Measurements from ENCODE around the gene SDCCAG8.
"Not testable (repeated sequence)": the region's sequence is repeated elsewhere in the genome, so short reads cannot be mapped to it uniquely, and the experiment has no call there.

The SDCCAG8 gene

GRCh38 chr1:243287123-243287460, 31.3 kb downstream of the SDCCAG8 start:
- no peak for DNase-seq

- no peak for DNase-seq
These were observed 31.8 kb downstream of the SDCCAG8 start for GRCh38 chr1:243287652-243288051.

- DNase-seq: no peak
These were observed 32.2 kb downstream of the SDCCAG8 start for GRCh38 chr1:243288062-243288461.

GRCh38 chr1:243291292-243291691, 35.5 kb downstream of the SDCCAG8 start:
- no peak for DNase-seq

GRCh38 chr1:243292117-243292516, 36.3 kb downstream of the SDCCAG8 start:
- no peak for DNase-seq

GRCh38 chr1:243293941-243294722, 38.3 kb downstream of the SDCCAG8 start:
- DNase-seq: no peak

- DNase-seq: no peak
These were observed 38.9 kb downstream of the SDCCAG8 start for GRCh38 chr1:243294723-243295121.

GRCh38 chr1:243299069-243299468, 43.2 kb downstream of the SDCCAG8 start:
- no peak for DNase-seq

GRCh38 chr1:243301059-243301458, 45.2 kb downstream of the SDCCAG8 start:
- no peak for DNase-seq

- DNase-seq: no peak
These were observed 56.0 kb downstream of the SDCCAG8 start for GRCh38 chr1:243311809-243312208.

GRCh38 chr1:243312952-243313634, 57.3 kb downstream of the SDCCAG8 start:
- DNase-seq: no peak

- DNase-seq: peak; percentile 99
These were observed 58.0 kb downstream of the SDCCAG8 start for GRCh38 chr1:243313635-243314536.

GRCh38 chr1:243315455-243315854, 59.6 kb downstream of the SDCCAG8 start:
- no peak for DNase-seq

- DNase-seq: no peak
These were observed 60.1 kb downstream of the SDCCAG8 start for GRCh38 chr1:243315893-243316292.

GRCh38 chr1:243316366-243316989, 60.6 kb downstream of the SDCCAG8 start:
- no peak for DNase-seq

GRCh38 chr1:243320224-243320623, 64.4 kb downstream of the SDCCAG8 start:
- DNase-seq: no peak

GRCh38 chr1:243322326-243322725, 66.5 kb downstream of the SDCCAG8 start:
- no peak for DNase-seq

GRCh38 chr1:243323491-243323890, 67.7 kb downstream of the SDCCAG8 start:
- DNase-seq: no peak

GRCh38 chr1:243325305-243325890, 69.6 kb downstream of the SDCCAG8 start:
- DNase-seq: peak; percentile 100

GRCh38 chr1:243332440-243332839, 76.6 kb downstream of the SDCCAG8 start:
- no peak for DNase-seq

GRCh38 chr1:243335292-243335691, 79.5 kb downstream of the SDCCAG8 start:
- DNase-seq: no peak

GRCh38 chr1:243336163-243336562, 80.3 kb downstream of the SDCCAG8 start:
- DNase-seq: no peak

GRCh38 chr1:243338848-243339247, 83.0 kb downstream of the SDCCAG8 start:
- DNase-seq: not testable (repeated sequence)

All from NCI-H1694 (cell line).